A204.1 (cell line): Measurements from ENCODE around the gene RP2.

Source experiments
- FAIRE-seq: peaks from 2 replicates; lab custom pipeline; 2012; peaks lifted over from hg19 to GRCh38; lab: Jason Lieb, UNC

Gene RP2

GRCh38 chrX:46836701-46837557 lies at the start of gene RP2:
Gene RP2, plus strand, starts transcription at chrX:46837043. Its CDS starts 58 bp downstream, at chrX:46837101.
- FAIRE-seq = peak; percentile 69

- FAIRE-seq = no peak
Observed at GRCh38 chrX:46788902-46789301, 47.9 kb upstream of the RP2 start.

GRCh38 chrX:46791927-46792809 lies 44.7 kb upstream of the RP2 start:
- no peak for FAIRE-seq

- no peak for FAIRE-seq
Observed at GRCh38 chrX:46792810-46793188, 44.0 kb upstream of the RP2 start.

GRCh38 chrX:46793386-46794143 lies 43.3 kb upstream of the RP2 start:
- no peak for FAIRE-seq

- peak; percentile 91 for FAIRE-seq
Observed at GRCh38 chrX:46796574-46797191, 40.2 kb upstream of the RP2 start.

GRCh38 chrX:46803140-46803539 lies 33.7 kb upstream of the RP2 start:
- no peak for FAIRE-seq

GRCh38 chrX:46805270-46805669 lies 31.6 kb upstream of the RP2 start:
- FAIRE-seq = no peak

GRCh38 chrX:46811121-46811520 lies 25.7 kb upstream of the RP2 start:
- FAIRE-seq = no peak

GRCh38 chrX:46812445-46812844 lies 24.4 kb upstream of the RP2 start:
- FAIRE-seq = no peak

GRCh38 chrX:46814966-46815365 lies 21.9 kb upstream of the RP2 start:
- FAIRE-seq = no peak

GRCh38 chrX:46819136-46819535 lies 17.7 kb upstream of the RP2 start:
- FAIRE-seq = no peak

GRCh38 chrX:46820391-46821100 lies 16.3 kb upstream of the RP2 start:
- no peak for FAIRE-seq

GRCh38 chrX:46823481-46823880 lies 13.4 kb upstream of the RP2 start:
- FAIRE-seq = no peak

- FAIRE-seq = no peak
Observed at GRCh38 chrX:46831765-46832327, 5.0 kb upstream of the RP2 start.

- FAIRE-seq = no peak
Observed at GRCh38 chrX:46837558-46838485, 979 bp downstream of the RP2 start.

GRCh38 chrX:46838486-46838870 lies 1.6 kb downstream of the RP2 start:
- no peak for FAIRE-seq

GRCh38 chrX:46838974-46839480 lies 2.2 kb downstream of the RP2 start:
- FAIRE-seq = no peak

- FAIRE-seq = no peak
Observed at GRCh38 chrX:46840946-46841345, 4.1 kb downstream of the RP2 start.

- FAIRE-seq = no peak
Observed at GRCh38 chrX:46841346-46841745, 4.5 kb downstream of the RP2 start.
